Loucy (cell line): ENCODE data around the gene IGHMBP2.

ENCODE experiments used
- H2AFZ ChIP-seq: fragments of 200-600 bp; sonication (generic); 2 replicates; pipeline ENCODE4 v1.6.0; 2016; ENCODE audit warnings: antibody characterized with exemption, mild to moderate bottlenecking, low read length, moderate library complexity
- H3F3A ChIP-seq: fragments of 200-600 bp; 2 replicates; pipeline ENCODE4 v1.6.0; 2016; ENCODE audit warnings: antibody characterized with exemption, low read depth, mild to moderate bottlenecking
- H3K27me3 ChIP-seq: fragments of 200-600 bp; sonication (generic); 2 replicates; pipeline ENCODE4 v1.6.1; 2014; ENCODE audit warnings: low read length, mild to moderate bottlenecking; ENCODE audit not compliant: insufficient read depth, poor library complexity, severe bottlenecking
- H3K36me3 ChIP-seq: fragments of 200-600 bp; sonication (generic); 2 replicates; pipeline ENCODE4 v1.6.1; 2016; ENCODE audit warnings: low read length; ENCODE audit not compliant: insufficient read depth
- H3K4me1 ChIP-seq: fragments of 200-600 bp; sonication (generic); 2 replicates; pipeline ENCODE4 v1.5.1; 2014; ENCODE audit warnings: low read length, mild to moderate bottlenecking; ENCODE audit not compliant: insufficient read depth, poor library complexity, severe bottlenecking
- H3K4me2 ChIP-seq: fragments of 200-600 bp; sonication (generic); 2 replicates; pipeline ENCODE4 v1.6.0; 2014; ENCODE audit warnings: antibody characterized with exemption, low read length, low read depth, mild to moderate bottlenecking; ENCODE audit not compliant: poor library complexity, severe bottlenecking
- H3K4me3 ChIP-seq: fragments of 200-600 bp; sonication (generic); 2 replicates; pipeline ENCODE4 v1.5.1; 2014; ENCODE audit warnings: low read length, mild to moderate bottlenecking, mixed read lengths; ENCODE audit not compliant: poor library complexity, severe bottlenecking
- H3K79me2 ChIP-seq: fragments of 200-600 bp; sonication (generic); 2 replicates; pipeline ENCODE4 v1.6.1; 2014; ENCODE audit warnings: low read length; ENCODE audit not compliant: insufficient read depth
- H3K9ac ChIP-seq: fragments of 200-600 bp; sonication (generic); 2 replicates; pipeline ENCODE4 v1.6.0; 2014; ENCODE audit warnings: mild to moderate bottlenecking, low read depth, low read length, moderate library complexity; ENCODE audit not compliant: poor library complexity, severe bottlenecking
- H3K9me2 ChIP-seq: fragments of 200-600 bp; sonication (generic); replicated peaks from 2 replicates; pipeline ENCODE4 v1.6.1; 2016; ENCODE audit warnings: low read depth, low read length, mixed read lengths
- H3K9me3 ChIP-seq: fragments of 200-600 bp; sonication (generic); 2 replicates; pipeline ENCODE4 v1.6.1; 2014; ENCODE audit warnings: mild to moderate bottlenecking, antibody characterized with exemption, low read length, low read depth; ENCODE audit not compliant: insufficient read depth
- H4K20me1 ChIP-seq: fragments of 200-600 bp; sonication (generic); 2 replicates; pipeline ENCODE4 v1.6.0; 2014; ENCODE audit warnings: antibody characterized with exemption, low read length, mild to moderate bottlenecking; ENCODE audit not compliant: insufficient read depth, poor library complexity, severe bottlenecking
- EZH2phosphoT487 ChIP-seq: fragments of 200-600 bp; IDR thresholded peaks from 2 replicates; pipeline ENCODE4 v1.6.1; 2018; ENCODE audit warnings: antibody characterized with exemption, mild to moderate bottlenecking, moderate library complexity, borderline replicate concordance
- TF ChIP-seq, protein P1 (sequence below): fragments of 200-600 bp; sonication (generic); conservative IDR thresholded peaks from 2 replicates; pipeline ENCODE4 v1.5.1; 2014; ENCODE audit warnings: mild to moderate bottlenecking, antibody characterized with exemption, low read length

The IGHMBP2 gene

DNA sequence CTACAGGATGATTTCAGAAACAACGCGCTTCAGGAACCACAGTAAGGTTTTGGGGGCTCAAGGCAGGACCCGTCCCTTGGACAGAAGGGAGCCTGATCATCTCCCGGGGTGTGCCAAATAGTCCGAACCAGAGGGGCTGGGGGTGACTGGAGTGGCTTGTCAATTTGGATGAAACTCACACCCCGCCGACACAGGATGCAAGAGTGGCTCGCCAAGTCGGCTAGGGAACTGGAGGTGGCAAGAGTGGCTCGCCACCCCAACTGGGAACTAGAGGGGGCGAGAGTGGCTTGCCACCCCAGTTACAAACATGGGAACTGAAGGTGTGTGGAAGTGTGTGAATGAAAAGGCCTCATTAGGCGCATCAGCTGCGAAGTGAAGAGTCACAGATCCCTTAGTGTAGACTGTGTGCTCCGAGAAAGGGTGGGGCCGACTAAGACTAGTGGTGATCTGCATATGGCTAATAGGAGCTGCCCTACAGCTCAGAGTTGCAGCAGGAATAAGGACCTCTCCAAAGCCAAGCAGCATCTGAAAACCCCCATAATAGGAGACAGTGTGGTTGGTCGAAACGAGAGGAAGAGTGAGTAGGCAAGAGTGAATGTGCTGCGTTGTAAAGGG is 35.4 kb upstream of the IGHMBP2 start:
- Histone ChIP-seq H4K20me1 (no peaks in the 10 kb centered on the region), H3K36me3 (no peaks in the 10 kb centered on the region), H3K4me1 (no peaks in the 10 kb centered on the region), H3K9me3 (no peaks in the 10 kb centered on the region), H3F3A (no peaks in the 10 kb centered on the region), H3K27me3 (no peaks in the 10 kb centered on the region), H3K4me3 (no peak overlapping the region), H3K79me2 (no peaks in the 10 kb centered on the region), H3K4me2 (no peak overlapping the region), H3K9ac (no peak overlapping the region), H3K9me2 (no peaks in the 10 kb centered on the region), H2AFZ (no peak overlapping the region)
- TF ChIP-seq EZH2phosphoT487: no peak
- TF ChIP-seq, protein P1, sequence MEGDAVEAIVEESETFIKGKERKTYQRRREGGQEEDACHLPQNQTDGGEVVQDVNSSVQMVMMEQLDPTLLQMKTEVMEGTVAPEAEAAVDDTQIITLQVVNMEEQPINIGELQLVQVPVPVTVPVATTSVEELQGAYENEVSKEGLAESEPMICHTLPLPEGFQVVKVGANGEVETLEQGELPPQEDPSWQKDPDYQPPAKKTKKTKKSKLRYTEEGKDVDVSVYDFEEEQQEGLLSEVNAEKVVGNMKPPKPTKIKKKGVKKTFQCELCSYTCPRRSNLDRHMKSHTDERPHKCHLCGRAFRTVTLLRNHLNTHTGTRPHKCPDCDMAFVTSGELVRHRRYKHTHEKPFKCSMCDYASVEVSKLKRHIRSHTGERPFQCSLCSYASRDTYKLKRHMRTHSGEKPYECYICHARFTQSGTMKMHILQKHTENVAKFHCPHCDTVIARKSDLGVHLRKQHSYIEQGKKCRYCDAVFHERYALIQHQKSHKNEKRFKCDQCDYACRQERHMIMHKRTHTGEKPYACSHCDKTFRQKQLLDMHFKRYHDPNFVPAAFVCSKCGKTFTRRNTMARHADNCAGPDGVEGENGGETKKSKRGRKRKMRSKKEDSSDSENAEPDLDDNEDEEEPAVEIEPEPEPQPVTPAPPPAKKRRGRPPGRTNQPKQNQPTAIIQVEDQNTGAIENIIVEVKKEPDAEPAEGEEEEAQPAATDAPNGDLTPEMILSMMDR: no peak

DNA sequence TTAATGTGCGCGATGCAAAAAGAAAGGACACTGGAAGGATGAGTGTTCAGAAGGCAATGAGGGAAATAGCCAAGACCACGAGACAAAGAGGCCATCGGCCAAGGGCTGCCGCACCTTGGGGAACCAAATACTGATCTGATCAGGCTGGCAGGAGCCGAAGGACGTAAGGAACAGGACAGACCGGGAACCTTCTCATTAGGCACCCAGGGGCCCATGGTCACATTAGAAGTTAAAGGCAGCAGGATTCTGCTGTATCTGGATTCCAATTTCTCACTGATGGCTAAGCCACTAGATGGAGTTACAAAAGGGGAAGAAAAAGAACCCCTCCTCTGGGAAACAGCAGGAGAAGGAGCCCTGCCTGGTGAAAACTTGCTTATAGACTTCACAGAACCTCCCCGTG is 33.2 kb upstream of the IGHMBP2 start:
- H3K4me2 ChIP-seq: no peak overlapping the region
- no peak overlapping the region for H3K4me3 ChIP-seq
- no peaks in the 10 kb centered on the region for H3K4me1 ChIP-seq
- TF ChIP-seq, protein P1: no peak
- TF ChIP-seq EZH2phosphoT487: no peak
- no peaks in the 10 kb centered on the region for H3K79me2 ChIP-seq
- H3K36me3 ChIP-seq: no peaks in the 10 kb centered on the region
- H3K9me2 ChIP-seq: no peaks in the 10 kb centered on the region
- H2AFZ ChIP-seq: no peak overlapping the region
- no peak overlapping the region for H3K9ac ChIP-seq
- no peaks in the 10 kb centered on the region for H3F3A ChIP-seq
- no peaks in the 10 kb centered on the region for H3K27me3 ChIP-seq
- H4K20me1 ChIP-seq: no peaks in the 10 kb centered on the region
- no peaks in the 10 kb centered on the region for H3K9me3 ChIP-seq

DNA sequence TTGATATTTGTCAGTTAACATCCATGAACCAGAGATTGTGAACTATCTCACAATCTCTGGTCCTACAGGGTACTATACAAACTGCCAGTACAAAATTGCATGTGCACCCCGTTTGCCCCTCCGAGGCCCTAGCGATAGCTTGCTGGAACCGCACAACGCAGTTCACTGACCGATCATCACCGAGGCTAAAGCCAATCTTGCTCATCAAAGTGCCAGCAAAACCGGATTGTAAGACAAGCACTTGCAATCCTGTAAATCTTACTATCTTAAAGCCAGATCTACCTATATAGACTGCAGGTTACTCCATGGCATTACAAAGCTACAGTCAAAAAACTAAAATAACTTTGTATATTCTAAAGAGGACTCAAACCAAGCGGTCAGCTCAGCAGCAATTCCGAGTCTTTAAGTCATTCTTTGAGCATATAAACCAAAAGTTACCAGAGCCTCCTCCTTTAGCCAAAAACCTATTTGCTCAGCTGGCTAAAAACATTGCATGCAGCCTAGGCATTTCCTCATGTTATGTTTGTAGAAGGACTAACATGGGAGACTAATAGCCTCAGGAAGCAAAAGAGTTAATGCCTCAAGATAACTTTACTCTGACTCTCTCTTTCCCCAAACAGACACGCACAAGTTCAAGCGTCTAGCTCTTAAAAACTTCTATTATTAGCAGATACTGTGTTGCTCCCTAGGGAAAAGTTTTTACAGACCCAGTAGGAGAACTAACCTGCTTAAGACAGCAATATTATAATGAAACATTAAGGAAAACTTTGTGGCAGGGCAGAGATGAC is 31.3 kb upstream of the IGHMBP2 start:
- Histone ChIP-seq H3K9me2 (no peaks in the 10 kb centered on the region), H3F3A (no peaks in the 10 kb centered on the region), H3K4me1 (no peaks in the 10 kb centered on the region), H3K9me3 (no peaks in the 10 kb centered on the region), H3K36me3 (no peaks in the 10 kb centered on the region), H4K20me1 (no peaks in the 10 kb centered on the region), H2AFZ (no peak overlapping the region), H3K27me3 (no peaks in the 10 kb centered on the region), H3K79me2 (no peaks in the 10 kb centered on the region), H3K4me3 (no peak overlapping the region), H3K4me2 (no peak overlapping the region), H3K9ac (no peak overlapping the region)
- no peak for TF ChIP-seq EZH2phosphoT487
- TF ChIP-seq, protein P1: no peak
